GM12864 (cell line): ENCODE measurements around the gene TBX10.

Experiments
- DNase-seq: peaks from one replicate; pipeline ENCODE4 v3.0.0-alpha.2; 2011; ENCODE audit warnings: low read depth
- H3K4me3 ChIP-seq: 2 replicates; pipeline ENCODE4 v1.5.1; 2011; ENCODE audit warnings: mild to moderate bottlenecking, low read depth, low read length, control low read depth
- TF ChIP-seq, protein P1 (sequence below): IDR thresholded peaks from 2 replicates; pipeline ENCODE4 v1.5.1; 2011; ENCODE audit warnings: low read depth, mild to moderate bottlenecking, moderate library complexity, low read length, control low read depth, inconsistent platforms; ENCODE audit errors: missing control alignments

TBX10 gene

GRCh38 chr11:67667490-67668191, 28.1 kb upstream of the TBX10 start:
- DNase-seq: no peak
- no peak overlapping the region for H3K4me3 ChIP-seq
- TF ChIP-seq, protein P1, sequence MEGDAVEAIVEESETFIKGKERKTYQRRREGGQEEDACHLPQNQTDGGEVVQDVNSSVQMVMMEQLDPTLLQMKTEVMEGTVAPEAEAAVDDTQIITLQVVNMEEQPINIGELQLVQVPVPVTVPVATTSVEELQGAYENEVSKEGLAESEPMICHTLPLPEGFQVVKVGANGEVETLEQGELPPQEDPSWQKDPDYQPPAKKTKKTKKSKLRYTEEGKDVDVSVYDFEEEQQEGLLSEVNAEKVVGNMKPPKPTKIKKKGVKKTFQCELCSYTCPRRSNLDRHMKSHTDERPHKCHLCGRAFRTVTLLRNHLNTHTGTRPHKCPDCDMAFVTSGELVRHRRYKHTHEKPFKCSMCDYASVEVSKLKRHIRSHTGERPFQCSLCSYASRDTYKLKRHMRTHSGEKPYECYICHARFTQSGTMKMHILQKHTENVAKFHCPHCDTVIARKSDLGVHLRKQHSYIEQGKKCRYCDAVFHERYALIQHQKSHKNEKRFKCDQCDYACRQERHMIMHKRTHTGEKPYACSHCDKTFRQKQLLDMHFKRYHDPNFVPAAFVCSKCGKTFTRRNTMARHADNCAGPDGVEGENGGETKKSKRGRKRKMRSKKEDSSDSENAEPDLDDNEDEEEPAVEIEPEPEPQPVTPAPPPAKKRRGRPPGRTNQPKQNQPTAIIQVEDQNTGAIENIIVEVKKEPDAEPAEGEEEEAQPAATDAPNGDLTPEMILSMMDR: no peak

DNA sequence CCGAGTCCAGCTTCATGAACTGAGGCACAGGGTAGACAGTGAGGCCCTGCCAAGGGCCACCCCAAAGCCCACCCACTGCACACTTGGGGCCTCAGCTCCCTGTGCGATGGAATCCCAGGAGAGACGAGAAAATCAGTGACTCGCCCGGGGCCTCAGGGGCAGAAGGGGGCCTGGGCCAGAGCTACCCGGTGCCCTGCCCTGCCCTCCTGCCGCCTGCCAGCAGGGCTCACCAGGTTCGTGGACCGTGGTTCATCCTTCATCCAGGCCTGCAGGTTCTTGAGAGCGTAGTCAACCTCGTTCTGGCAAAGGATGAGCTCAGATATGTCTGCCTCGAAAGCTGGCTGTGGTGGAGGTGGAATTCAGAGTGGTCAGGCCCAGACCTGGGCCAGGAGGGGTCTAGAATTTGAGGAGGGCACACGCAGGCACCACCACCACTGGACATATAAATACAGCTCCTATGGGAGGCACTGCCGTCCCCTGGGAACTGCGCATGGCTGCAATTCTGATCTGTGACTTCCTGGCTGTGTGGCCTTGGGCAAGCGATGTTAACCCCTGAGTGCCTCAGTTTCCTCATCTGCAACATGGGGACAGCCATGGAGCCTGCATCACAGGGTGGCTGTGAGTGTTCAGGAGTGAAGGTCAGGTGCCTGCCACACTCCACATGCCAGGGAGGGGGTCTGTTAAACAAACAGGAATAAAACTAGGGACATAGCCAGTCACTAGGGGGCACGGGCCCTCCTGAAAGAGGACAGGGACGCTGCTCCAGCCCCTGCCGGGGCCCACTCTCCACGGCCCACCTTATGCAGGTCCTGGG, 27.3 kb upstream of the TBX10 start:
- no peak overlapping the region for H3K4me3 ChIP-seq
- no peak for DNase-seq
- TF ChIP-seq, protein P1: no peak

- no peak for DNase-seq
- no peak overlapping the region for H3K4me3 ChIP-seq
- TF ChIP-seq, protein P1: no peak
Measured at GRCh38 chr11:67666303-67666645, 26.7 kb upstream of the TBX10 start.

GRCh38 chr11:67665541-67666302, 26.2 kb upstream of the TBX10 start:
- H3K4me3 ChIP-seq: no peak overlapping the region
- TF ChIP-seq, protein P1: peak; percentile 24
- DNase-seq: no peak

DNA sequence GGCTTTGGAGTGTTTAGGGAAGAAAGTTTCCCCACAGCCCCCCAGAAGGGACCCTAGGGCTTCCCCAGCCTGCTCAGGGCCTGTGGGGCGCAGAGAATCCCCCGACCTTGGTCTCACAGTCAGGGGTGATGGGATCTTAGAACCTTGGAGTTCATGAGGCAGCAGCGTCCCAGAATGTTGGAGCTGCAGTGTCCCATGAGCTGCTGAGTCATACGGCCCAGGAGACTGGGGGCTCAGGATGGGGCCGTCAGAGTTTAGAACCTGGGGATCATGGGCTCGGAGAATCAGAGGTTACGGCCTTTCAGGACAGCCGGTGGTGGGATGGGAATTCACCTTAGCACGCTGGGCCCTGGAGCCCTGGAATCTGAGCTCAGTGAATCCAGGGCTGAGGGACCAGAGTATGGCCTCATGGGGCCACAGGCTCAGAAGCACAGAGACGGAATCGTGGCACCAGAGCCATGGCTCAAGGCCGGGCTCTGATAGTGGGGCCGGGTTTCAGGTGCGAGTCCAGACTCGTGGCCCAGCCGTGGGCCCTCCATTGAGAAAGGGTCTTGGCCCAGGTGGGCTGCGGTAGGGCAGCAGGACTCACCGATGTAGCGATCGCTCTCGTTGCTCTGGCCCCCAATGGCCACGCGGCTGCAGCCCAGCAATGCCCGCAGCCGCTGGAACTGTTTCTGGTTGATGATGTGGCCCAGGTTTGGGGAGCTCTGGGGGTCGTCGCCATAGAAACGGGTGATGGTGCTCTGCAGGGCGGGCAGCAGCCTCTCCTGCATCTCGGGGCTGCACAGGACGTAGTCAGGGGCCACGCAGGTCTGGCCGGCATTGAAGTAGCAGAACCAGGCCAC, 25.4 kb upstream of the TBX10 start:
- no peak for DNase-seq
- TF ChIP-seq, protein P1: no peak
- no peak overlapping the region for H3K4me3 ChIP-seq

DNA sequence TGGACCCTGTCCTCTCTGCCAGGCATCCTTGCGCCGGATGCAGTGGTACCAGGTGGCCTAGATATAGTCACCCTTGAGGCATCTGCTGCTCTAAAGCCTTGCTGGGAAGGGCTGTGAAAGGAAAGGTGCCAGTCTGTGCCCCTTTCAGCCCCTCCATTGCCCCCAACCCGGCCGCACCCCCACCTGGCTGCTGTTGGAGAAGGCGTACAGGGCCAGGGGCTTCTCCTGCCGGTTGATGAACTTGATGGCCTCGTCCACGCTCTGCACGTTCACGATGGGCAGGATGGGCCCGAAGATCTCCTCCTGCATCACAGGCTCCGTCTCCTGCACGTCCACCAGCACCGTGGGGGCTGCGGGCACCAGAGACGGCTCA, 24.6 kb upstream of the TBX10 start:
- H3K4me3 ChIP-seq: no peak overlapping the region
- TF ChIP-seq, protein P1: no peak
- DNase-seq: no peak
